HEK293T (cell line): Measurements from ENCODE around the gene TBC1D13.
"Not testable (repeated sequence)": the region's sequence is repeated elsewhere in the genome, so short reads cannot be mapped to it uniquely, and the experiment has no call there.

ENCODE experiments used
- CTCF ChIA-PET: fragments of 350-600 bp; formaldehyde crosslinking; extraction: SDS; loops from one replicate; lab custom pipeline; 2021; ENCODE audit warnings: antibody characterized with exemption, inconsistent platforms; lab: Yijun Ruan, JAX
- POLR2A ChIA-PET: fragments of 350-600 bp; formaldehyde crosslinking; extraction: SDS; loops from one replicate; lab custom pipeline; 2020; ENCODE audit warnings: antibody characterized with exemption, inconsistent platforms; lab: Yijun Ruan, JAX
- DNase-seq: peaks from one replicate; pipeline ENCODE4 v3.0.0; 2012; ENCODE audit warnings: mixed read lengths; ENCODE audit errors: extremely low spot score
- ARNT ChIP-seq: fragments of 450-650 bp; IDR thresholded peaks from 2 replicates; pipeline ENCODE4 v1.6.1; 2017; ENCODE audit warnings: mild to moderate bottlenecking
- BHLHE40 ChIP-seq: fragments of 450-650 bp; IDR thresholded peaks from 2 replicates; pipeline ENCODE4 v1.6.1; 2016; ENCODE audit warnings: mild to moderate bottlenecking, moderate library complexity, borderline replicate concordance
- CTBP1 ChIP-seq: fragments of 450-650 bp; IDR thresholded peaks from 2 replicates; pipeline ENCODE4 v1.6.1; 2016; ENCODE audit warnings: borderline replicate concordance
- ELF4 ChIP-seq: fragments of 450-650 bp; IDR thresholded peaks from 2 replicates; pipeline ENCODE4 v1.6.1; 2017; ENCODE audit warnings: antibody characterized with exemption
- FOXA1 ChIP-seq: fragments of 450-650 bp; IDR thresholded peaks from 2 replicates; pipeline ENCODE4 v1.6.1; 2016; ENCODE audit warnings: mild to moderate bottlenecking
- FOXK2 ChIP-seq: fragments of 450-650 bp; IDR thresholded peaks from 2 replicates; pipeline ENCODE4 v1.6.1; 2016; ENCODE audit warnings: mild to moderate bottlenecking
- FOXM1 ChIP-seq: fragments of 450-650 bp; IDR thresholded peaks from 2 replicates; pipeline ENCODE4 v1.6.1; 2017; ENCODE audit warnings: mild to moderate bottlenecking, borderline replicate concordance
- HDGF ChIP-seq: fragments of 450-650 bp; IDR thresholded peaks from 2 replicates; pipeline ENCODE4 v1.6.1; 2017; ENCODE audit warnings: antibody characterized with exemption, borderline replicate concordance
- L3MBTL2 ChIP-seq: fragments of 450-650 bp; conservative IDR thresholded peaks from 2 replicates; pipeline ENCODE4 v1.6.1; 2016; ENCODE audit warnings: mild to moderate bottlenecking
- LEF1 ChIP-seq: fragments of 450-650 bp; IDR thresholded peaks from 2 replicates; pipeline ENCODE4 v1.6.1; 2017; ENCODE audit warnings: mild to moderate bottlenecking, borderline replicate concordance
- NFRKB ChIP-seq: fragments of 450-650 bp; IDR thresholded peaks from 2 replicates; pipeline ENCODE4 v1.6.1; 2016; ENCODE audit warnings: mild to moderate bottlenecking, moderate library complexity
- PKNOX1 ChIP-seq: fragments of 450-650 bp; IDR thresholded peaks from 2 replicates; pipeline ENCODE4 v1.6.1; 2016
- SP1 ChIP-seq: fragments of 450-650 bp; IDR thresholded peaks from 2 replicates; pipeline ENCODE4 v1.6.1; 2017
- SUZ12 ChIP-seq: fragments of 450-650 bp; IDR thresholded peaks from 2 replicates; pipeline ENCODE4 v1.6.1; 2016; ENCODE audit warnings: mild to moderate bottlenecking
- TARDBP ChIP-seq: fragments of 450-650 bp; IDR thresholded peaks from 2 replicates; pipeline ENCODE4 v1.6.1; 2016
- ZNF384 ChIP-seq: fragments of 450-650 bp; IDR thresholded peaks from 2 replicates; pipeline ENCODE4 v1.6.1; 2016

Gene TBC1D13

GRCh38 chr9:128792978-128793686, 6.1 kb downstream of the TBC1D13 start:
- no peak for DNase-seq
- TF ChIP-seq HDGF (no peak), BHLHE40 (no peak), NFRKB (no peak), L3MBTL2 (no peak), FOXM1 (no peak), ZNF384 (no peak), TARDBP (no peak), SP1 (no peak), PKNOX1 (no peak), FOXA1 (no peak)
- ChIA-PET CTCF (interaction anchor here (1.0 kb wide), 1 partner anchor 60 kb away, joined by 3 read pairs; no protein-coding TSS in a partner anchor), POLR2A (interaction anchor here (1.6 to 2.3 kb wide), 2 partner anchors 10 to 25 kb away, joined by 5 to 10 read pairs; partner anchors contain the start of gene ENDOG)

GRCh38 chr9:128794961-128795360, 7.9 kb downstream of the TBC1D13 start:
- POLR2A ChIA-PET: not testable (repeated sequence)

GRCh38 chr9:128798896-128799295, 11.8 kb downstream of the TBC1D13 start:
- ChIA-PET CTCF (interaction anchor here (1.5 kb wide), 1 partner anchor 10 kb away, joined by 3 read pairs; no protein-coding TSS in a partner anchor), POLR2A (interaction anchor here (1.0 kb wide), 1 partner anchor 141 kb away, joined by 3 read pairs; no protein-coding TSS in a partner anchor)
- no peak for DNase-seq
- no peak for TF ChIP-seq SUZ12
- TF ChIP-seq FOXA1: no peak
- TF ChIP-seq PKNOX1: no peak
- TF ChIP-seq LEF1: no peak
- TF ChIP-seq CTBP1: no peak
- TF ChIP-seq FOXK2: no peak
- no peak for TF ChIP-seq TARDBP
- TF ChIP-seq BHLHE40: no peak
- no peak for TF ChIP-seq HDGF

More at GRCh38 chr9:128794961-128795360, 7.9 kb downstream of the TBC1D13 start:
- CTCF ChIA-PET: interaction anchor here (0.6 kb wide), 2 partner anchors 69 to 106 kb away, joined by 3 read pairs; partner anchors contain the start of gene SET
- not testable (repeated sequence) for DNase-seq

- DNase-seq: no peak
- CTCF ChIA-PET: interaction anchor here (0.6 to 1.5 kb wide), 2 partner anchors 9 to 18 kb away, joined by 3 read pairs; partner anchors contain the start of gene ENDOG
Measured at GRCh38 chr9:128800061-128800460, 13.0 kb downstream of the TBC1D13 start.

GRCh38 chr9:128802482-128802881, 15.4 kb downstream of the TBC1D13 start:
- no peak for DNase-seq
- POLR2A ChIA-PET: interaction anchor here (1.4 kb wide), 1 partner anchor 9 kb away, joined by 5 read pairs; no protein-coding TSS in a partner anchor
- CTCF ChIA-PET: no interaction called here
- TF ChIP-seq CTBP1: no peak
- TF ChIP-seq SP1: no peak
- TF ChIP-seq HDGF: no peak
- no peak for TF ChIP-seq TARDBP
- no peak for TF ChIP-seq BHLHE40
- no peak for TF ChIP-seq FOXK2
- TF ChIP-seq L3MBTL2: no peak

More at GRCh38 chr9:128800061-128800460, 13.0 kb downstream of the TBC1D13 start:
- POLR2A ChIA-PET: interaction anchor here (1.0 kb wide), 1 partner anchor 143 kb away, joined by 3 read pairs; no protein-coding TSS in a partner anchor
- TF ChIP-seq ARNT: no peak
- no peak for TF ChIP-seq PKNOX1
- TF ChIP-seq HDGF: no peak
- TF ChIP-seq NFRKB: no peak
- no peak for TF ChIP-seq FOXA1
- TF ChIP-seq FOXM1: no peak
- no peak for TF ChIP-seq CTBP1
- TF ChIP-seq ELF4: no peak
- no peak for TF ChIP-seq BHLHE40
- TF ChIP-seq ZNF384: no peak

- ChIA-PET POLR2A (interaction anchor here (1.8 kb wide), 1 partner anchor 17 kb away, joined by 4 read pairs; no protein-coding TSS in a partner anchor), CTCF (no interaction called here)
- no peak for TF ChIP-seq HDGF
- no peak for TF ChIP-seq CTBP1
- TF ChIP-seq ZNF384: no peak
- TF ChIP-seq PKNOX1: no peak
- TF ChIP-seq FOXM1: no peak
- no peak for TF ChIP-seq L3MBTL2
- TF ChIP-seq FOXA1: no peak
- TF ChIP-seq ARNT: no peak
- DNase-seq: no peak
Measured at GRCh38 chr9:128805661-128806060, 18.6 kb downstream of the TBC1D13 start.
